K562 (cell line): ENCODE data around the gene OR7A5. TPM values are rescaled to one million over a fixed set of nuclear protein-coding genes. Genes with fewer than 3 reads are reported as not detected.

Source experiments
- ATAC-seq: fragments of 200-7000 bp; cut with Tn5 transposase; 3 replicates; pipeline ENCODE4 v1.9.1; 2020; ENCODE audit warnings: moderate library complexity
- BruUV-seq: library from RNA; stranded (reverse); fragments of 400-500 nt; replicated peaks from 2 replicates; lab custom pipeline; 2021; lab: Mats Ljungman, UMichigan
- CTCF ChIA-PET: fragments of 300-600 bp; formaldehyde crosslinking; extraction: SDS; loops from one replicate; lab custom pipeline; 2021; ENCODE audit warnings: low intra/inter-chr PET ratio; lab: Yijun Ruan, JAX
- POLR2A ChIA-PET: fragments of 300-600, 350-650 bp; sonication (Branson Sonifier 250); formaldehyde crosslinking; extraction: SDS; loops from one replicate; lab custom pipeline; 2021; ENCODE audit warnings: antibody characterized with exemption, inconsistent platforms; lab: Yijun Ruan, JAX
- DNase-seq, 4 experiments: peaks; one replicate each; pipeline versions ENCODE4 v3.0.0 to v3.0.0-alpha.2; 2011 to 2018; ENCODE audit warnings: low spot score in 3 of 4, mixed read lengths in 3 of 4; ENCODE audit errors: extremely low read depth in 1 of 4
- FAIRE-seq: peaks from 2 replicates; lab custom pipeline; 2011; peaks lifted over from hg19 to GRCh38; lab: Jason Lieb, UNC
- H2AFZ ChIP-seq: 2 replicates; pipeline ENCODE4 v1.6.0; 2011; ENCODE audit warnings: low read depth, low read length, control low read depth, inconsistent platforms
- H3K27ac ChIP-seq: fragments of 200-600 bp; 3 replicates; pipeline ENCODE4 v1.8.0; 2011; ENCODE audit warnings: low read depth, mild to moderate bottlenecking, control low read depth, inconsistent platforms, low read length, moderate library complexity, mixed read lengths; ENCODE audit errors: extremely low read depth
- H3K27me3 ChIP-seq, 2 experiments: fragments of 300-600 bp in 1 of 2; 2 replicates in 1 of 2; 3 replicates in 1 of 2; pipeline versions ENCODE4 v1.6.0 to v1.8.0; 2011; ENCODE audit warnings: inconsistent platforms in 2 of 2, low read length in 2 of 2, mild to moderate bottlenecking in 1 of 2, mixed read lengths in 1 of 2, moderate library complexity in 1 of 2; ENCODE audit not compliant: control insufficient read depth in 2 of 2, insufficient read depth in 2 of 2
- H3K36me3 ChIP-seq: fragments of 300-600 bp; 3 replicates; pipeline ENCODE4 v1.8.0; 2011; ENCODE audit warnings: mild to moderate bottlenecking, low read length, inconsistent platforms; ENCODE audit not compliant: control insufficient read depth, insufficient read depth
- H3K4me1 ChIP-seq, 2 experiments: fragments of 200-600 bp in 1 of 2; replicated peaks in 1 of 2; 2 replicates in 1 of 2; 3 replicates in 1 of 2; pipeline versions ENCODE4 v1.5.1 to v1.8.0; 2011; ENCODE audit warnings: inconsistent platforms in 2 of 2, low read length in 2 of 2, mild to moderate bottlenecking in 1 of 2, mixed read lengths in 1 of 2, moderate library complexity in 1 of 2; ENCODE audit not compliant: control insufficient read depth in 2 of 2, insufficient read depth in 2 of 2
- H3K4me2 ChIP-seq: 2 replicates; pipeline ENCODE4 v1.6.1; 2011; ENCODE audit warnings: low read length, control low read depth, inconsistent platforms, mixed read lengths; ENCODE audit not compliant: insufficient read depth
- H3K4me3 ChIP-seq: fragments of 200-600 bp; sonication (generic), shearing (Covaris generic); 2 replicates; pipeline ENCODE4 v1.5.1; 2016; ENCODE audit warnings: control low read depth, inconsistent platforms
- H3K79me2 ChIP-seq: fragments of 200-600 bp; 3 replicates; pipeline ENCODE4 v1.8.0; 2011; ENCODE audit warnings: low read length, inconsistent platforms; ENCODE audit not compliant: control insufficient read depth, insufficient read depth
- H3K9ac ChIP-seq, 2 experiments: 2 replicates each; pipeline versions ENCODE4 v1.6.0 to v1.6.1; 2011; ENCODE audit warnings: low read depth in 2 of 2, low read length in 2 of 2, control low read depth in 1 of 2, inconsistent platforms in 1 of 2, mild to moderate bottlenecking in 1 of 2, mixed read lengths in 1 of 2; ENCODE audit not compliant: insufficient read depth in 1 of 2
- H3K9me1 ChIP-seq: one replicate; pipeline ENCODE4 v1.6.0; 2011; ENCODE audit warnings: inconsistent platforms, mild to moderate bottlenecking, low read length, moderate library complexity; ENCODE audit not compliant: control insufficient read depth, insufficient read depth
- H3K9me3 ChIP-seq: replicated peaks from 2 replicates; pipeline ENCODE4 v1.5.1; 2011; ENCODE audit warnings: low read depth, low read length, inconsistent platforms; ENCODE audit not compliant: control insufficient read depth, insufficient read depth
- H4K20me1 ChIP-seq: replicated peaks from 2 replicates; pipeline ENCODE4 v1.6.1; 2011; ENCODE audit warnings: low read length, inconsistent platforms, mixed read lengths; ENCODE audit not compliant: control insufficient read depth, insufficient read depth
- DPF2 ChIP-seq: fragments of 450-650 bp; IDR thresholded peaks from 2 replicates; pipeline ENCODE4 v1.6.1; 2016
- FOS ChIP-seq: IDR thresholded peaks from 3 replicates; pipeline ENCODE4 v1.6.1; 2011; ENCODE audit not compliant: insufficient read length; ENCODE audit errors: extremely low read depth
- HDAC3 ChIP-seq: fragments of 450-650 bp; IDR thresholded peaks from 2 replicates; pipeline ENCODE4 v1.6.1; 2018; ENCODE audit warnings: borderline replicate concordance, mild to moderate bottlenecking, moderate library complexity; ENCODE audit not compliant: partially characterized antibody
- LARP7 ChIP-seq: fragments of 450-650 bp; IDR thresholded peaks from 2 replicates; pipeline ENCODE4 v1.6.1; 2016
- MAFF ChIP-seq: IDR thresholded peaks from 2 replicates; pipeline ENCODE4 v1.6.1; 2012; ENCODE audit warnings: low read length, improper control_type of control experiment
- NR2C2 ChIP-seq, 2 experiments: fragments of 200-800 bp in 1 of 2; sonication (Bioruptor generic) in 1 of 2; sonication (generic) in 1 of 2; formaldehyde crosslinking in 1 of 2; IDR thresholded peaks; 2 replicates each; pipeline versions ENCODE4 v1.6.1 to v1.8.0; 2016 to 2022; ENCODE audit warnings: mild to moderate bottlenecking in 1 of 2, missing compliant biosample characterization in 1 of 2, missing genetic modification characterization in 1 of 2, missing genetic modification reagents in 1 of 2
- PCBP1 ChIP-seq: fragments of 200-400 bp; formaldehyde crosslinking; IDR thresholded peaks from 2 replicates; pipeline ENCODE4 v1.6.1; 2018; ENCODE audit warnings: mild to moderate bottlenecking, low read depth, low read length; ENCODE audit not compliant: poor library complexity, severe bottlenecking
- POLR3G ChIP-seq: IDR thresholded peaks from 2 replicates; pipeline ENCODE4 v1.6.1; 2011; ENCODE audit not compliant: insufficient read length, insufficient replicate concordance; ENCODE audit errors: extremely low read depth
- RAD51 ChIP-seq: fragments of 450-650 bp; IDR thresholded peaks from 2 replicates; pipeline ENCODE4 v1.7.1; 2016; ENCODE audit warnings: low read depth, mild to moderate bottlenecking, borderline replicate concordance
- U2AF1 ChIP-seq: fragments of 200-400 bp; formaldehyde crosslinking; optimal IDR thresholded peaks from 2 replicates; pipeline ENCODE3; 2017; ENCODE audit warnings: mild to moderate bottlenecking, low read depth, low read length, moderate library complexity
- ZFP36 ChIP-seq: fragments of 150-350 bp; IDR thresholded peaks from 2 replicates; pipeline ENCODE4 v1.6.1; 2018; ENCODE audit warnings: low read length, low read depth; ENCODE audit not compliant: partially characterized antibody
- ZNF165 ChIP-seq: fragments of 250-450 bp; sonication (Bioruptor Pico); IDR thresholded peaks from 2 replicates; pipeline ENCODE4 v1.4.0; 2020; ENCODE audit warnings: borderline replicate concordance
- ZNF707 ChIP-seq: fragments of 250-450 bp; sonication (Bioruptor Pico); conservative IDR thresholded peaks from 2 replicates; pipeline ENCODE4 v1.8.0; 2022; ENCODE audit warnings: inconsistent platforms, mild to moderate bottlenecking, moderate library complexity
- WGBS: fragments of 100-300 bp; shearing (Covaris generic); methylation state at CpG from one replicate; pipeline ENCODE4 v1.1.6; 2016; ENCODE audit warnings: low coverage, mixed read lengths; ENCODE audit not compliant: insufficient coverage; ENCODE audit errors: missing lambda C conversion rate; 5-methylcytosine and 5-hydroxymethylcytosine counted together
- in situ Hi-C: fragments of 300-500 bp; cut with MboI; formaldehyde crosslinking; loops from 4 replicates; pipeline ENCODE4 v1.15.0; 2018; ENCODE audit warnings: inconsistent platforms, mixed read lengths
- intact Hi-C: fragments of 100-400 bp; cut with micrococcal nuclease; formaldehyde crosslinking; loops from 2 replicates; pipeline ENCODE4 v1.14.2; 2022
- polyA plus RNA-seq, 8 experiments: library from polyadenylated mRNA; depleted of rRNA in 4 of 8; stranded (reverse) in 5 of 8; unstranded in 3 of 8; fragments of >200 nt; fragmentation: Nextera tagmentation in 2 of 8; fragmentation: Illumina TruSeq in 1 of 8; extraction: Ambion mirVana in 2 of 8; extraction: Trizol in 1 of 8; gene quantifications; 2 replicates each; pipeline versions ENCODE4 v1.2.1 to v1.2.3, GENCODE V29; 2011 to 2014; ENCODE audit warnings: inconsistent platforms in 1 of 8, missing spikeins in 1 of 8
- total RNA-seq, 7 experiments: library from RNA; depleted of rRNA in 6 of 7; stranded (reverse); fragments of >200 nt in 6 of 7; fragmentation: Illumina TruSeq in 2 of 7; extraction: Trizol in 2 of 7; gene quantifications; 2 replicates each; pipeline versions ENCODE4 v1.2.1 to v1.2.3, GENCODE V29; 2011 to 2021; ENCODE audit warnings: low replicate concordance in 1 of 7
- TF ChIP-seq, protein P1 (sequence below): sonication (generic); formaldehyde crosslinking; IDR thresholded peaks from 2 replicates; pipeline ENCODE4 v1.8.0; 2022; ENCODE audit warnings: mild to moderate bottlenecking, missing genetic modification reagents
- TF ChIP-seq, protein P2 (sequence below): fragments of 450-650 bp; IDR thresholded peaks from 2 replicates; pipeline ENCODE4 v1.6.1; 2016; ENCODE audit warnings: borderline replicate concordance
- TF ChIP-seq, protein P3 (sequence below): sonication (generic); formaldehyde crosslinking; IDR thresholded peaks from 2 replicates; pipeline ENCODE4 v1.8.0; 2022; ENCODE audit warnings: missing genetic modification reagents, mild to moderate bottlenecking, moderate library complexity, borderline replicate concordance

OR7A5 gene
- total and polyA plus RNA-seq, 9 of the 15 experiments (the other 6 are each of a cell fraction or from before 2014, with no cell fraction given), result not detected

DNA sequence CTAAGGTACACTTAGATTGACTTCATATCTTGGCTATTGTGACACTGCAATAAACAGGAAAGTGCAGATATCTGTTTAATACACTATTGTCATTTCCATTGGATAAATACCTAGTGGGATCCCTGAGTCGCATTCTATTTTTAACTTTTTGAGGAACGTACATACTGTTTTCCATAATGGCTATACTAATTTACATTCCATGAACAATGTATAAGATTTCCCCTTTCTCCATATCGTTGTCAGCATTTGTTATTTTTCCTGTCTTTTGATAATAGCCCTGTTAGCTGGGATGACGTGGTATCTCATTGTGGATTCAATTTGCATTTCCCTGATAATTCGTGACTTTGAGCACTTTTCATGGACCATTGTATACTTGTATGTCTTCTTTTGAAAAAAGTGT lies 33.5 kb upstream of the OR7A5 start:
- CTCF ChIA-PET, result no interaction called here
- ATAC-seq (no peak), FAIRE-seq (no peak)
- TF ChIP-seq, protein P1, sequence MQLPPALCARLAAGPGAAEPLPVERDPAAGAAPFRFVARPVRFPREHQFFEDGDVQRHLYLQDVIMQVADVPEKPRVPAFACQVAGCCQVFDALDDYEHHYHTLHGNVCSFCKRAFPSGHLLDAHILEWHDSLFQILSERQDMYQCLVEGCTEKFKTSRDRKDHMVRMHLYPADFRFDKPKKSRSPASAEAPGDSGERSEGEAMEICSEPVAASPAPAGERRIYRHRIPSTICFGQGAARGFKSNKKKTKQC (CRISPR knock-in tag), result no peak
- TF ChIP-seq NR2C2 (CRISPR knock-in tag; IDR thresholded peaks at IDR 0.05) (no peak), NR2C2 (tag; IDR thresholded peaks at IDR 0.05) (no peak), PCBP1 (no peak), ZFP36 (no peak), ZNF165 (no peak), DPF2 (no peak), FOS (no peak), POLR3G (no peak), ZNF707 (CRISPR knock-in tag) (no peak), LARP7 (no peak), MAFF (no peak), U2AF1 (no peak), HDAC3 (no peak), RAD51 (no peak)
- TF ChIP-seq, protein P2, sequence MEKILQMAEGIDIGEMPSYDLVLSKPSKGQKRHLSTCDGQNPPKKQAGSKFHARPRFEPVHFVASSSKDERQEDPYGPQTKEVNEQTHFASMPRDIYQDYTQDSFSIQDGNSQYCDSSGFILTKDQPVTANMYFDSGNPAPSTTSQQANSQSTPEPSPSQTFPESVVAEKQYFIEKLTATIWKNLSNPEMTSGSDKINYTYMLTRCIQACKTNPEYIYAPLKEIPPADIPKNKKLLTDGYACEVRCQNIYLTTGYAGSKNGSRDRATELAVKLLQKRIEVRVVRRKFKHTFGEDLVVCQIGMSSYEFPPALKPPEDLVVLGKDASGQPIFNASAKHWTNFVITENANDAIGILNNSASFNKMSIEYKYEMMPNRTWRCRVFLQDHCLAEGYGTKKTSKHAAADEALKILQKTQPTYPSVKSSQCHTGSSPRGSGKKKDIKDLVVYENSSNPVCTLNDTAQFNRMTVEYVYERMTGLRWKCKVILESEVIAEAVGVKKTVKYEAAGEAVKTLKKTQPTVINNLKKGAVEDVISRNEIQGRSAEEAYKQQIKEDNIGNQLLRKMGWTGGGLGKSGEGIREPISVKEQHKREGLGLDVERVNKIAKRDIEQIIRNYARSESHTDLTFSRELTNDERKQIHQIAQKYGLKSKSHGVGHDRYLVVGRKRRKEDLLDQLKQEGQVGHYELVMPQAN, result no peak
- TF ChIP-seq, protein P3, sequence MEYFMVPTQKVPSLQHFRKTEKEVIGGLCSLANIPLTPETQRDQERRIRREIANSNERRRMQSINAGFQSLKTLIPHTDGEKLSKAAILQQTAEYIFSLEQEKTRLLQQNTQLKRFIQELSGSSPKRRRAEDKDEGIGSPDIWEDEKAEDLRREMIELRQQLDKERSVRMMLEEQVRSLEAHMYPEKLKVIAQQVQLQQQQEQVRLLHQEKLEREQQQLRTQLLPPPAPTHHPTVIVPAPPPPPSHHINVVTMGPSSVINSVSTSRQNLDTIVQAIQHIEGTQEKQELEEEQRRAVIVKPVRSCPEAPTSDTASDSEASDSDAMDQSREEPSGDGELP, result no peak
- TF ChIP-seq, all 486 proteins: peak for 0
- in situ Hi-C loops (loop anchor here (25.0 kb wide), 1 partner anchor 694 kb away; no protein-coding TSS in a partner anchor), intact Hi-C loops (no loop called here)
- 0% methylated on average over 5 of the region's 5 CpGs for WGBS
- Histone ChIP-seq H3K36me3 (no peaks in the 10 kb centered on the region), H3K9ac (no peak overlapping the region), H3K4me2 (no peak overlapping the region), H3K9me1 (no peaks in the 10 kb centered on the region), H3K4me1 (no peaks in the 10 kb centered on the region), H3K27ac (no peak overlapping the region), H3K4me3 (no peak overlapping the region), H2AFZ (no peak overlapping the region), H3K9me3 (peaks cover 2% of the 10 kb centered on the region; the same call in 1 of the 2 replicates), H4K20me1 (no peaks in the 10 kb centered on the region), H3K79me2 (no peaks in the 10 kb centered on the region), H3K27me3 (peaks cover 0 to 9% of the 10 kb centered on the region in 2 experiments; a peak in 1 of 5 replicates)
- POLR2A ChIA-PET, result interaction anchor here (0.6 kb wide), 1 partner anchor 7 kb away, joined by 3 read pairs; no protein-coding TSS in a partner anchor
- no TSS peak for BruUV-seq
- no peak for DNase-seq
